Trophoblast cell (in vitro differentiated cells and primary cell): ENCODE results near the gene CDC37L1.
"Not testable (repeated sequence)": the region's sequence is repeated elsewhere in the genome, so short reads cannot be mapped to it uniquely, and the experiment has no call there.

Experiments
- DNase-seq, 2 donors: peaks; one replicate each; pipeline ENCODE4 v3.0.0-alpha.2; 2016
- H2AFZ ChIP-seq: 2 replicates; pipeline ENCODE4 v1.6.1; 2013; ENCODE audit warnings: low read length, moderate library complexity, mild to moderate bottlenecking; ENCODE audit not compliant: insufficient read depth, poor library complexity
- H2AK5ac ChIP-seq: 2 replicates; pipeline ENCODE4 v1.6.1; 2013; ENCODE audit warnings: mild to moderate bottlenecking, low read length
- H2BK120ac ChIP-seq: 2 replicates; pipeline ENCODE4 v1.6.1; 2013; ENCODE audit warnings: low read length, mild to moderate bottlenecking, moderate library complexity; ENCODE audit not compliant: insufficient read depth, poor library complexity
- H2BK12ac ChIP-seq: 2 replicates; pipeline ENCODE4 v1.6.1; 2013; ENCODE audit warnings: mild to moderate bottlenecking, low read length, moderate library complexity
- H2BK5ac ChIP-seq: 2 replicates; pipeline ENCODE4 v1.6.1; 2013; ENCODE audit warnings: low read length, low read depth, moderate library complexity, mild to moderate bottlenecking; ENCODE audit not compliant: poor library complexity
- H3K14ac ChIP-seq: 2 replicates; pipeline ENCODE4 v1.6.1; 2013; ENCODE audit warnings: mild to moderate bottlenecking, low read length
- H3K18ac ChIP-seq: 2 replicates; pipeline ENCODE4 v1.6.1; 2013; ENCODE audit warnings: mild to moderate bottlenecking, low read length
- H3K23ac ChIP-seq: 2 replicates; pipeline ENCODE4 v1.6.1; 2013; ENCODE audit warnings: low read length
- H3K27ac ChIP-seq: 2 replicates; pipeline ENCODE4 v1.5.1; 2013; ENCODE audit warnings: low read depth, mild to moderate bottlenecking, inconsistent platforms, low read length, moderate library complexity
- H3K27me3 ChIP-seq: 2 replicates; pipeline ENCODE4 v1.6.1; 2013; ENCODE audit warnings: inconsistent platforms, mild to moderate bottlenecking, low read length, moderate library complexity; ENCODE audit not compliant: insufficient read depth
- H3K36me3 ChIP-seq, 2 experiments: 1 replicate in 1 of 2; 2 replicates in 1 of 2; pipeline ENCODE4 v1.6.1; 2013; ENCODE audit warnings: low read length in 2 of 2, mild to moderate bottlenecking in 2 of 2, moderate library complexity in 1 of 2; ENCODE audit not compliant: insufficient read depth in 2 of 2, control insufficient read depth in 1 of 2
- H3K4ac ChIP-seq: 2 replicates; pipeline ENCODE4 v1.6.1; 2013; ENCODE audit warnings: low read depth, mild to moderate bottlenecking, low read length, moderate library complexity
- H3K4me1 ChIP-seq, 2 experiments: 1 replicate in 1 of 2; 2 replicates in 1 of 2; pipeline ENCODE4 v1.6.1; 2013; ENCODE audit warnings: low read length in 2 of 2, mild to moderate bottlenecking in 2 of 2, moderate library complexity in 1 of 2; ENCODE audit not compliant: insufficient read depth in 2 of 2, control insufficient read depth in 1 of 2
- H3K4me2 ChIP-seq: 2 replicates; pipeline ENCODE4 v1.6.1; 2013; ENCODE audit warnings: inconsistent platforms, mild to moderate bottlenecking, low read length, moderate library complexity
- H3K4me3 ChIP-seq: 2 replicates; pipeline ENCODE4 v1.5.1; 2013; ENCODE audit warnings: mild to moderate bottlenecking, low read depth, low read length, inconsistent platforms
- H3K79me1 ChIP-seq: one replicate; pipeline ENCODE4 v1.6.1; 2013; ENCODE audit warnings: low read length
- H3K79me2 ChIP-seq: 2 replicates; pipeline ENCODE4 v1.6.1; 2013; ENCODE audit warnings: low read length, mild to moderate bottlenecking; ENCODE audit not compliant: control insufficient read depth, insufficient read depth, poor library complexity
- H3K9ac ChIP-seq: 2 replicates; pipeline ENCODE4 v1.6.1; 2013; ENCODE audit warnings: mild to moderate bottlenecking, low read length
- H3K9me3 ChIP-seq: 2 replicates; pipeline ENCODE4 v1.6.1; 2013; ENCODE audit warnings: low read depth, mild to moderate bottlenecking, control low read depth, inconsistent platforms, low read length; ENCODE audit not compliant: insufficient read depth
- H4K12ac ChIP-seq: 2 replicates; pipeline ENCODE4 v1.6.1; 2013; ENCODE audit warnings: low read depth, mild to moderate bottlenecking, low read length, moderate library complexity
- H4K8ac ChIP-seq: 2 replicates; pipeline ENCODE4 v1.6.1; 2013; ENCODE audit warnings: low read depth, mild to moderate bottlenecking, low read length, moderate library complexity
- H4K91ac ChIP-seq: one replicate; pipeline ENCODE4 v1.6.1; 2013; ENCODE audit warnings: low read depth, mild to moderate bottlenecking, low read length, moderate library complexity
- WGBS: extraction: QIAGEN DNeasy Blood & Tissue Kit; methylation state at CpG from one replicate; pipeline ENCODE4 v1.1.7; 2013; ENCODE audit warnings: missing lambda C conversion rate; ENCODE audit not compliant: insufficient read length, insufficient coverage; ENCODE audit errors: extremely low coverage; 5-methylcytosine and 5-hydroxymethylcytosine counted together

CDC37L1 gene

DNA sequence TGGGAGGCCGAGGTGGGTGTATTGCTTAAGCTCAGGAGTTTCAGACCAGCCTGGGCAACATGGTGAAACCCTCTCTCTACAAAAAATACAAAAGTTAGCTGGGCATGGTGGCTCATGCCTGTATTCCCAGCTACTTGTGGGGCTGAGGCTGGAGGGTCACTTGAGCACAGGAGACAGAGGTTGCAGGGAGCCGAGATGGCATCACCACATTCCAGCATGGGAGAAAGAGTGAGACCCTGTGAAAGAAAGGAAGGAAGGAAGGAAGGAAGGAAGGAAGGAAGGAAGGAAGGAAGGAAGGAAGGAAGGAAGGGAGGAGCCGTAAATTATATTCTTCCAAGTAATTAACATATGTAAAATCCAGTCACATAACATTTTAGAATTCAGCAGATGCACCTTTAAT is 23.2 kb upstream of the CDC37L1 start:
- not testable (repeated sequence) for H3K18ac ChIP-seq, H2BK120ac ChIP-seq, H3K4ac ChIP-seq, H2BK5ac ChIP-seq, H2AFZ ChIP-seq, H3K27ac ChIP-seq, H4K8ac ChIP-seq, H3K79me2 ChIP-seq, H3K4me2 ChIP-seq, H4K91ac ChIP-seq, H3K9me3 ChIP-seq, H3K14ac ChIP-seq, H3K4me3 ChIP-seq, H2BK12ac ChIP-seq, H3K9ac ChIP-seq, H3K27me3 ChIP-seq, H3K79me1 ChIP-seq, H3K23ac ChIP-seq, H2AK5ac ChIP-seq, H4K12ac ChIP-seq, H3K36me3 ChIP-seq, DNase-seq, H3K4me1 ChIP-seq
- no CpG with 5 or more reads among the region's 3 CpGs for WGBS

DNA sequence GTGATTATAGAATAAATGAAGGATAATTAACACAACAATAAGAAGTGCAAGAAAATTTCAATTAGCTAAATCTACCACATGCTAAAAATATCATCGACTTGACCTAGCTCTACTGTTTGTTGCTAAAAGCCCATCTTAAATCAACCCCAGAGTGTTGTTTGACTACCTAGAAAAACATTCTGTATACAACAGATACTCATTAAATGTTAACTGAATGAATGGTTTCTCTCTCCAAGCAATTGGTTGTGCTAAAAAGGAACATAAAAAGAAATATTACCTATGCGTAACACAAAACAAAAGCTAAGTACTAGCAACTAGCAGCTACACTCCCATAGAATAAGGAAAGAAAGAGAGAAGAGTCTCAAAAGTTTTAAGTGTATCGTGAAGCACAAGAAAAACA is 22.7 kb upstream of the CDC37L1 start:
- Histone ChIP-seq H3K36me3 (no peaks in the 10 kb centered on the region), H3K27me3 (no peaks in the 10 kb centered on the region), H3K9me3 (peaks cover 2% of the 10 kb centered on the region), H3K4me1 (no peaks in the 10 kb centered on the region), H2AK5ac (no peak overlapping the region), H3K14ac (no peak overlapping the region), H2AFZ (no peak overlapping the region), H2BK120ac (no peak overlapping the region), H3K9ac (no peak overlapping the region), H4K91ac (no peak overlapping the region), H3K79me1 (no peaks in the 10 kb centered on the region), H3K27ac (no peak overlapping the region), H3K23ac (no peak overlapping the region), H3K79me2 (no peaks in the 10 kb centered on the region), H3K4me3 (no peak overlapping the region), H3K4me2 (no peak overlapping the region), H4K8ac (no peak overlapping the region), H2BK12ac (no peak overlapping the region), H2BK5ac (no peak overlapping the region), H3K4ac (no peak overlapping the region), H4K12ac (no peak overlapping the region), H3K18ac (no peak overlapping the region)
- no peak for DNase-seq
- WGBS, result no CpG with 5 or more reads among the region's 3 CpGs

DNA sequence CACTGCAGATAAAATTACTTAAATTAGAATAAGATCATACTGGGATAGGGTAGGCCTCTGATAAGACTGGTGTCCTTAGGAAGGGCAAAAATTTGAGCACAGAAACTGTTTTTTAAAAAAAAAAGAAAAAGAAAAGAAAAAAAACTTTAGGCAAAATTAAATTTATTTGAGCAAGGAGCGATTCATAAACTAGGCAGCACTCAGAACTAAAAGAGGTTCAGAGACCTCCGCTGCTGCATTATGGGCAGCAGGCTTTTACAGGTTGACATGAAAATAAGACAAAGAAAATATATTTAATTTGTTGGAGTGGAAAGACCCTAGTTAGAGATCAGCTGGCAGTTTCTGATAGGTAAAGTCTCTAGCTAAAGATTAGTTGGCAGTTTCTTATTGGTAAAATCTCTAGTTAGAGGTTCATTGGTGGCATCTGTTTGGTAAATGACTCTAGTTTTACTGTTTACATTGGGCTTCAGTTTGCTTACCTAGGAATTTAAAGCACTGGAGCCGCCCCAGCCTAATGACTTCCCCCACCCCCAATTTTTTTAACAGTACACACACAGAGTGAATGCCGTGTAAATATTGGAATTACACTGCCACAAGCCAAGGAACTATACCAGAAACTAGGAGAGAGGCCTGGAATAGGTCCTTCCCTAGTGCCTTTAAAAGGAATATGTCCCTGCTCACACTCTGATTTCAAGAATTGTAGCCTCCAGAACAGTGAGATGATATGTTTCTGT is 21.8 kb upstream of the CDC37L1 start:
- Histone ChIP-seq H4K8ac (no peak overlapping the region), H2BK12ac (no peak overlapping the region)

DNA sequence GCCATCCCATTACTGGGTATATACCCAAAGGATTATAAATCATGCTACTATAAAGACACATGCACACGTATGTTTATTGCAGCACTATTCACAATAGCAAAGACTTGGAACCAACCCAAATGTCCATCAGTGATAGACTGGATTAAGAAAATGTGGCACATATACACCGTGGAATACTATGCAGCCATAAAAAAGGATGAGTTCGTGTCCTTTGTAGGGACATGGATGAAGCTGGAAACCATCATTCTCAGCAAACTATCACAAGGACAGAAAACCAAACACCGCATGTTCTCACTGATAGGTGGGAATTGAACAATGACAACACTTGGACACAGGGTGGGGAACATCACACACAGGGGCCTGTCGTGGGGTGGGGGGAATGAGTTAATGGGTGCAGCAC is 18.7 kb upstream of the CDC37L1 start:
- not testable (repeated sequence) for H2BK120ac ChIP-seq, H3K14ac ChIP-seq, H3K4me2 ChIP-seq, DNase-seq, H3K79me1 ChIP-seq, H3K79me2 ChIP-seq, H2BK12ac ChIP-seq, H3K4me3 ChIP-seq, H2BK5ac ChIP-seq, H3K23ac ChIP-seq, H3K27me3 ChIP-seq, H3K4ac ChIP-seq, H2AFZ ChIP-seq, H4K12ac ChIP-seq, H2AK5ac ChIP-seq, H3K9ac ChIP-seq, H4K8ac ChIP-seq, H3K27ac ChIP-seq, H3K36me3 ChIP-seq, H3K18ac ChIP-seq, H4K91ac ChIP-seq, H3K9me3 ChIP-seq, H3K4me1 ChIP-seq
- no CpG with 5 or more reads among the region's 5 CpGs for WGBS

More for the DNA sequence above, 21.8 kb upstream of the CDC37L1 start:
- H3K23ac ChIP-seq, result no peak overlapping the region
- WGBS, result no CpG with 5 or more reads among the region's 4 CpGs
- no peak overlapping the region for H3K9ac ChIP-seq
- no peak overlapping the region for H3K18ac ChIP-seq
- no peak overlapping the region for H2BK120ac ChIP-seq
- H3K79me2 ChIP-seq, result peaks cover 4% of the 10 kb centered on the region
- no peak overlapping the region for H2BK5ac ChIP-seq
- H4K91ac ChIP-seq, result no peak overlapping the region
- peaks cover 4% of the 10 kb centered on the region for H3K79me1 ChIP-seq
- no peak overlapping the region for H3K4me3 ChIP-seq
- H3K4me2 ChIP-seq, result no peak overlapping the region
- no peaks in the 10 kb centered on the region for H3K36me3 ChIP-seq
- H3K4ac ChIP-seq, result no peak overlapping the region
- no peak overlapping the region for H3K27ac ChIP-seq
- no peak overlapping the region for H2AK5ac ChIP-seq
- no peak overlapping the region for H4K12ac ChIP-seq
- no peak for DNase-seq
- no peak overlapping the region for H2AFZ ChIP-seq
- peaks cover 2% of the 10 kb centered on the region for H3K9me3 ChIP-seq
- peaks cover under 1 to 1% of the 10 kb centered on the region in 2 experiments for H3K4me1 ChIP-seq
- no peak overlapping the region for H3K14ac ChIP-seq
- H3K27me3 ChIP-seq, result no peaks in the 10 kb centered on the region
